Hepatocyte (in vitro differentiated cells): ENCODE results near the gene C5orf63.

ENCODE experiments used
- CTCF ChIP-seq: fragments of 200-600 bp; sonication (generic); IDR thresholded peaks from 2 replicates; pipeline ENCODE4 v1.5.1; 2016; ENCODE audit warnings: antibody characterized with exemption, mild to moderate bottlenecking; ENCODE audit not compliant: poor library complexity
- EZH2 ChIP-seq: fragments of 200-600 bp; sonication (generic); IDR thresholded peaks from 2 replicates; pipeline ENCODE4 v1.6.1; 2016; ENCODE audit warnings: antibody characterized with exemption, mild to moderate bottlenecking, borderline replicate concordance

- TF ChIP-seq EZH2 (no peak), CTCF (no peak)
These were observed 69.4 kb downstream of the C5orf63 start for GRCh38 chr5:127003798-127004495.
